Measurements from ENCODE around the gene MAP3K21. TPM values are rescaled to one million over a fixed set of nuclear protein-coding genes. Genes with fewer than 3 reads are reported as not detected.

The MAP3K21 gene
- total and polyA plus RNA-seq, 8 donors: 4.8 to 58.5 (median 16.1) TPM

GRCh38 chr1:233432916-233433315 lies 105.4 kb downstream of the MAP3K21 start:
- H3K4me3 ChIP-seq: no peak overlapping the region
- intact Hi-C loops (cut with DNase I; ENCODE audit: low total_unique reads): no loop called here
- H3K4me1 ChIP-seq: no peaks in the 10 kb centered on the region
- no peak overlapping the region for H3K27ac ChIP-seq
- no peaks in the 10 kb centered on the region for H3K36me3 ChIP-seq
- no peaks in the 10 kb centered on the region for H3K9me3 ChIP-seq
- no peak for TF ChIP-seq CTCF (IDR thresholded peaks at IDR 0.05)
- TF ChIP-seq POLR2A (IDR thresholded peaks at IDR 0.05): no peak
- no peak for TF ChIP-seq POLR2AphosphoS5 (IDR thresholded peaks at IDR 0.05)
- TF ChIP-seq EP300 (IDR thresholded peaks at IDR 0.05): no peak
- H3K27me3 ChIP-seq: peaks cover 0 to 6% (median 0%) of the 10 kb centered on the region in 3 donors
- WGBS, 5 donors: 11 to 32% (median 19%) methylated on average over 1 of the region's 1 CpG
- no peak for DNase-seq

GRCh38 chr1:233433436-233434210 lies 106.1 kb downstream of the MAP3K21 start:
- Histone ChIP-seq H3K4me3 (no peak overlapping the region), H3K4me1 (no peaks in the 10 kb centered on the region), H3K36me3 (no peaks in the 10 kb centered on the region), H3K9me3 (no peaks in the 10 kb centered on the region), H3K27ac (no peak overlapping the region), H3K27me3 (peaks cover 0 to 10% (median 0%) of the 10 kb centered on the region in 3 donors)
- DNase-seq: no peak
- TF ChIP-seq POLR2AphosphoS5 (IDR thresholded peaks at IDR 0.05): no peak
- no peak for TF ChIP-seq CTCF (IDR thresholded peaks at IDR 0.05)
- TF ChIP-seq EP300 (IDR thresholded peaks at IDR 0.05): no peak
- no peak for TF ChIP-seq POLR2A (IDR thresholded peaks at IDR 0.05)
- intact Hi-C loops (cut with DNase I; ENCODE audit: low total_unique reads): no loop called here
- 61 to 81% (median 66%) methylated on average over 4 of the region's 4 CpGs for WGBS, 5 donors

Other genes with a start within 250 kb of the MAP3K21 start
- 10 to 100 TPM in 3 of 5 donors, 1 to 10 TPM in 2; 5.9 to 34.4 (median 10.4) TPM for gene PCNX2, start 32.0 kb upstream of the MAP3K21 start, total RNA-seq
- 10 to 100 TPM in 1 of 3 donors, 1 to 10 TPM in 2; 3.0 to 15.4 (median 6.0) TPM for gene PCNX2, start 32.0 kb upstream of the MAP3K21 start, polyA plus RNA-seq

Data from stomach (tissue), 9 donors.